Endothelial cell of coronary artery (primary cell): ENCODE measurements around the gene TRAIP. TPM values are rescaled to one million over a fixed set of nuclear protein-coding genes. Genes with fewer than 3 reads are reported as not detected.

Experiments
- total RNA-seq: library from RNA; depleted of rRNA; stranded (reverse); fragments of >200 nt; gene quantifications from 2 replicates; pipeline ENCODE4 v1.2.3, GENCODE V29; 2014

TRAIP gene
- total RNA-seq, result 2.1 and 4.3 TPM in 2 replicates

GRCh38 chr3:49856181-49857005 lies at the start of gene TRAIP:
TRAIP (minus strand) TSS chr3:49856564; CDS start chr3:49856453, 111 bp downstream.

GRCh38 chr3:49903451-49904424 lies 47.4 kb upstream of the TRAIP start, which contains the start of gene MST1R:
MST1R (minus strand) TSS chr3:49903873; CDS start chr3:49903609, 264 bp downstream.

GRCh38 chr3:49869525-49870126 lies 13.3 kb upstream of the TRAIP start, which contains the start of gene CAMKV:
CAMKV (minus strand) TSS chr3:49869906; CDS start chr3:49862388, 7,518 bp downstream.

GRCh38 chr3:49813497-49814174 lies 42.7 kb downstream of the TRAIP start, which contains the start of gene UBA7:
UBA7 (minus strand) TSS chr3:49813953; CDS start chr3:49813787, 166 bp downstream.

GRCh38 chr3:49802719-49803464 lies 53.5 kb downstream of the TRAIP start, which contains the start of gene INKA1:
INKA1 (plus strand) TSS chr3:49803261; CDS start chr3:49803393, 132 bp downstream.

GRCh38 chr3:49799761-49800160 lies 56.6 kb downstream of the TRAIP start, which contains the start of gene CDHR4:
CDHR4 (minus strand) TSS chr3:49799873; CDS start chr3:49799812, 61 bp downstream.

GRCh38 chr3:49786357-49787181 lies 69.8 kb downstream of the TRAIP start, which contains the start of gene IP6K1:
IP6K1 (minus strand) TSS chr3:49786542; CDS start chr3:49748040, 38,502 bp downstream.

Other genes starting within 250 kb of the TRAIP start
- gene APEH, start 182.2 kb downstream of the TRAIP start, total RNA-seq, result 86.8 and 109 TPM in 2 replicates
- gene MST1, start 167.1 kb downstream of the TRAIP start, total RNA-seq, result 1.7 and 3.9 TPM in 2 replicates
- 17.5 and 30.5 TPM in 2 replicates for gene RNF123, start 167.0 kb downstream of the TRAIP start, total RNA-seq
- gene AMIGO3, start 136.9 kb downstream of the TRAIP start, total RNA-seq, result not detected in 2 replicates
- 36.7 and 47.6 TPM in 2 replicates for gene GMPPB, start 132.6 kb downstream of the TRAIP start, total RNA-seq
- 40.9 and 43.5 TPM in 2 replicates for gene IP6K1, start 70.0 kb downstream of the TRAIP start, total RNA-seq
- gene CDHR4, start 56.7 kb downstream of the TRAIP start, total RNA-seq, result not detected in 2 replicates
- 18.9 and 23.4 TPM in 2 replicates for gene INKA1, start 53.3 kb downstream of the TRAIP start, total RNA-seq
- gene UBA7, start 42.6 kb downstream of the TRAIP start, total RNA-seq, result 14.2 and 41.4 TPM in 2 replicates
- gene CAMKV, start 13.3 kb upstream of the TRAIP start, total RNA-seq, result 0.18 TPM in 1 of 2 replicates, not detected in the other
- 0.28 and 0.54 TPM in 2 replicates for gene MST1R, start 47.3 kb upstream of the TRAIP start, total RNA-seq
- gene MON1A, start 73.2 kb upstream of the TRAIP start, total RNA-seq, result 10.6 and 12.5 TPM in 2 replicates
- 36.3 and 55.8 TPM in 2 replicates for gene RBM6, start 83.6 kb upstream of the TRAIP start, total RNA-seq
- 140 and 252 TPM in 2 replicates for gene RBM5, start 232.4 kb upstream of the TRAIP start, total RNA-seq